ENCODE measurements around the gene LATS2. TPM values are rescaled to one million over a fixed set of nuclear protein-coding genes. Genes with fewer than 3 reads are reported as not detected.

LATS2 gene
- polyA plus RNA-seq: 0.29 TPM

- peak within 1 kb of the TSS; percentile 87 to 95 (median 92) for H3K4me3 Mint-ChIP-seq
- H3K27ac Mint-ChIP-seq: peak within 1 kb of the TSS in 1 of 3 donors; percentile 21
- H3K27me3 Mint-ChIP-seq: peaks cover 30% of the 10 kb centered on the region
These were observed at the start of gene LATS2 for GRCh38 chr13:21061029-21061763. Gene LATS2, minus strand, starts transcription at chr13:21061586. Its CDS starts 15,560 bp downstream, at chr13:21046026.

GRCh38 chr13:21109168-21109567, 47.8 kb upstream of the LATS2 start:
- H3K27ac Mint-ChIP-seq: peak overlapping the region in 1 of 3 donors; percentile 20
- H3K4me1 Mint-ChIP-seq: peaks cover 0 to 2% (median 2%) of the 10 kb centered on the region in 3 donors
- peaks cover 3% of the 10 kb centered on the region for H3K27me3 Mint-ChIP-seq
- no peak overlapping the region for H3K4me3 Mint-ChIP-seq
- H3K36me3 Mint-ChIP-seq: no peaks in the 10 kb centered on the region
- no peaks in the 10 kb centered on the region for H3K9me3 Mint-ChIP-seq

More at GRCh38 chr13:21061029-21061763, at the start of gene LATS2:
- Mint-ChIP-seq H3K9me3 (no peaks in the 10 kb centered on the region), H3K4me1 (peaks cover 2 to 6% (median 3%) of the 10 kb centered on the region in 3 donors), H3K36me3 (no peaks in the 10 kb centered on the region)

- Mint-ChIP-seq H3K4me3 (no peak overlapping the region), H3K9me3 (peaks cover 0 to 3% (median 0%) of the 10 kb centered on the region in 3 donors), H3K36me3 (no peaks in the 10 kb centered on the region), H3K4me1 (peaks cover 0 to 2% (median 2%) of the 10 kb centered on the region in 3 donors), H3K27ac (no peak overlapping the region), H3K27me3 (peaks cover 2% of the 10 kb centered on the region)
These were observed 44.7 kb upstream of the LATS2 start for GRCh38 chr13:21106089-21106488.

- H3K36me3 Mint-ChIP-seq: no peaks in the 10 kb centered on the region
- H3K9me3 Mint-ChIP-seq: peaks cover 0 to 3% (median 0%) of the 10 kb centered on the region in 3 donors
- no peak overlapping the region for H3K27ac Mint-ChIP-seq
- no peak overlapping the region for H3K4me3 Mint-ChIP-seq
- no peaks in the 10 kb centered on the region for H3K4me1 Mint-ChIP-seq
- peaks cover 2% of the 10 kb centered on the region for H3K27me3 Mint-ChIP-seq
These were observed 43.0 kb upstream of the LATS2 start for GRCh38 chr13:21104199-21105019.

- H3K9me3 Mint-ChIP-seq: peaks cover 0 to 3% (median 0%) of the 10 kb centered on the region in 3 donors
- peaks cover 7% of the 10 kb centered on the region for H3K27me3 Mint-ChIP-seq
- no peaks in the 10 kb centered on the region for H3K4me1 Mint-ChIP-seq
- H3K4me3 Mint-ChIP-seq: no peak overlapping the region
- no peak overlapping the region for H3K27ac Mint-ChIP-seq
- no peaks in the 10 kb centered on the region for H3K36me3 Mint-ChIP-seq
These were observed 40.6 kb upstream of the LATS2 start for GRCh38 chr13:21101865-21102576.

GRCh38 chr13:21100994-21101757, 39.8 kb upstream of the LATS2 start:
- Mint-ChIP-seq H3K4me1 (no peaks in the 10 kb centered on the region), H3K27me3 (peaks cover 8% of the 10 kb centered on the region), H3K4me3 (no peak overlapping the region), H3K9me3 (peaks cover 0 to 3% (median under 1%) of the 10 kb centered on the region in 3 donors), H3K36me3 (no peaks in the 10 kb centered on the region), H3K27ac (no peak overlapping the region)

GRCh38 chr13:21100211-21100610, 38.8 kb upstream of the LATS2 start:
- no peaks in the 10 kb centered on the region for H3K4me1 Mint-ChIP-seq
- H3K27me3 Mint-ChIP-seq: peaks cover 8% of the 10 kb centered on the region
- H3K36me3 Mint-ChIP-seq: no peaks in the 10 kb centered on the region
- H3K27ac Mint-ChIP-seq: no peak overlapping the region
- no peak overlapping the region for H3K4me3 Mint-ChIP-seq
- peaks cover 0 to 3% (median 1%) of the 10 kb centered on the region in 3 donors for H3K9me3 Mint-ChIP-seq

GRCh38 chr13:21095311-21095710, 33.9 kb upstream of the LATS2 start:
- peaks cover 0 to 1% (median 0%) of the 10 kb centered on the region in 3 donors for H3K9me3 Mint-ChIP-seq
- H3K4me3 Mint-ChIP-seq: no peak overlapping the region
- H3K27me3 Mint-ChIP-seq: peaks cover 9% of the 10 kb centered on the region
- H3K4me1 Mint-ChIP-seq: no peaks in the 10 kb centered on the region
- H3K27ac Mint-ChIP-seq: no peak overlapping the region
- peaks cover 2% of the 10 kb centered on the region for H3K36me3 Mint-ChIP-seq

- peaks cover 2% of the 10 kb centered on the region for H3K36me3 Mint-ChIP-seq
- H3K4me3 Mint-ChIP-seq: no peak overlapping the region
- H3K27ac Mint-ChIP-seq: no peak overlapping the region
- H3K27me3 Mint-ChIP-seq: peaks cover 8% of the 10 kb centered on the region
- no peaks in the 10 kb centered on the region for H3K9me3 Mint-ChIP-seq
- H3K4me1 Mint-ChIP-seq: no peaks in the 10 kb centered on the region
These were observed 28.4 kb upstream of the LATS2 start for GRCh38 chr13:21089830-21090229.

GRCh38 chr13:21088534-21088933, 27.1 kb upstream of the LATS2 start:
- peaks cover 2% of the 10 kb centered on the region for H3K36me3 Mint-ChIP-seq
- no peak overlapping the region for H3K27ac Mint-ChIP-seq

GRCh38 chr13:21086929-21087328, 25.5 kb upstream of the LATS2 start:
- Mint-ChIP-seq H3K36me3 (no peaks in the 10 kb centered on the region), H3K27me3 (peaks cover 10% of the 10 kb centered on the region), H3K4me3 (no peak overlapping the region), H3K4me1 (no peaks in the 10 kb centered on the region), H3K27ac (no peak overlapping the region), H3K9me3 (no peaks in the 10 kb centered on the region)

More at GRCh38 chr13:21088534-21088933, 27.1 kb upstream of the LATS2 start:
- no peaks in the 10 kb centered on the region for H3K9me3 Mint-ChIP-seq
- no peaks in the 10 kb centered on the region for H3K4me1 Mint-ChIP-seq
- no peak overlapping the region for H3K4me3 Mint-ChIP-seq
- peaks cover 10% of the 10 kb centered on the region for H3K27me3 Mint-ChIP-seq

- Mint-ChIP-seq H3K4me3 (no peak overlapping the region), H3K9me3 (peaks cover 0 to 2% (median 0%) of the 10 kb centered on the region in 3 donors), H3K36me3 (no peaks in the 10 kb centered on the region), H3K27ac (no peak overlapping the region), H3K27me3 (peaks cover 23% of the 10 kb centered on the region), H3K4me1 (peaks cover 0 to 2% (median 2%) of the 10 kb centered on the region in 3 donors)
These were observed 20.5 kb upstream of the LATS2 start for GRCh38 chr13:21081926-21082325.

GRCh38 chr13:21080593-21080891, 19.2 kb upstream of the LATS2 start:
- Mint-ChIP-seq H3K36me3 (no peaks in the 10 kb centered on the region), H3K27ac (no peak overlapping the region), H3K4me1 (peaks cover 0 to 2% (median 2%) of the 10 kb centered on the region in 3 donors), H3K27me3 (peaks cover 26% of the 10 kb centered on the region), H3K4me3 (no peak overlapping the region), H3K9me3 (peaks cover 0 to 2% (median 0%) of the 10 kb centered on the region in 3 donors)
